ENCODE results near the gene TTC31.

GRCh38 chr2:74462786-74463105 is 20.1 kb upstream of the TTC31 start:
- TF ChIP-seq CTCF (IDR thresholded peaks at IDR 0.05; ENCODE audit: borderline replicate concordance, extremely low read depth, low read length, poor library complexity, severe bottlenecking) (no peak), EZH2 (IDR thresholded peaks at IDR 0.05; ENCODE audit: borderline replicate concordance, low read depth, low read length, severe bottlenecking) (no peak)
